Occipital lobe (tissue), 2 donors: ENCODE measurements around the gene ABHD18. TPM values are rescaled to one million over a fixed set of nuclear protein-coding genes. Genes with fewer than 3 reads are reported as not detected.
"Not testable (repeated sequence)": the region's sequence is repeated elsewhere in the genome, so short reads cannot be mapped to it uniquely, and the experiment has no call there.

Experiments
- DNase-seq: peaks from one replicate; lab custom pipeline; 2025; lab: John Stamatoyannopoulos, UW
- total RNA-seq: library from RNA; depleted of rRNA; stranded (reverse); fragments of >200 nt; gene quantifications from one replicate; pipeline ENCODE4 v1.2.3, GENCODE V29; 2014

ABHD18 gene
- total RNA-seq, result 24.3 TPM

DNA sequence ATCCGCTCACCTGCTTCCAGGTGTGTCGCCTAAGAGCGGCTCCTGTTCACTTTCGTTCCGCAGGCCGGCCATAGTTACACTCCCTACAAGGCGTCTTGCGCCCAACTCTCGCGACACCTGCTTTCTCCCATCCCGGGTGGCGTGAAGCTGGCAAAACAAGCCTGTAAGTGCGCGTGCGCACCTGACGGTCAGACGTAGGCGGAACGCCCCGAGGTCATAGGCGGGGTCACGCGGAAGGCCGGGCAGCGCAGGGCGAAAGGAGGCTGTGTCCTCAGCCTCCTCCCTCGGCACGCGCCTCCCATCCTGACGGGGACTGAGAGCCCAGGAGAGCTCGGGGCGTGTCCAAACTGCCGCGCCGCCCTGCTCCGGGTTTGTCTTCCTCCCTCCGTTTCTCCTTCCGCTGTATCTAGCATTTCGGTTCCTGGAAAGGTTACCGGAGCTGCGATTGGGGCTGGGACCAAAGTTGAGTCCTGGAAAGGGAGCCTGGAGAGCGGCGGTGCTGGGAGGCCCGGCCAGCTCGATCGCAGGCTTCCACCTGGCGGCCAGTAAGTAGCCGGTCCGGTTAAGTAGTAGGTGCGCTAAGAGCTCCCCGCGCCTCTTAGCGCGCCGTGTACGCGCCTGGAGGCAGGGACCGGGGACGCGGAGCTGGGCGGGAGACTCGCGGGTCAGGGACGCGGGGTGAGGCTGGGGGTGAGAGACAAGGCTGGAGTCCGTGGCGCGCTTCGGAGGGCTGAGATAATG lies at the start of gene ABHD18, which contains the start of gene MFSD8:
Gene ABHD18 (plus strand): TSS at position 345 of the 741 bp plus-strand sequence. CDS start 17,550 bp downstream, outside the sequence.
Gene MFSD8 (minus strand): TSS at position 112 of the 741 bp plus-strand sequence. CDS start 40 bp downstream, at position 72.
- DNase-seq, result peak; percentile 93

DNA sequence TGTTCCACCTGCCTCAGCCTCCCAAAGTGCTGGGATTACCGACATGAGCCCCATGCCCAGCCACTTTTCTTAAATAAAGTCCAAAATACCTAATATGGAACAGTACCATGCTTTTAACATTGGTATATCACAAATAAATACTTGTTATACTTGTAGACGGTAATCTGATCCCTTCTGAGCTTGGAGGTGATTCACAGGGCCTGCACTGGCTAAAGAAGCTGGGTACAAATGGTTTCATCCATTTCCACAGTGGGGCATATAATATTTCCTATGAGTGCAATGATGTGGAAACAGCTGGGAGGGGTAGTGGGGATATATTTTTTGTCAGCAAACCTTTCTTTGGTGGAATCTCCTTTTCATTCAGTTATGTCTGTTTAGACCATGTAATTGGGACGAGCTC lies 48.7 kb upstream of the ABHD18 start:
- DNase-seq, result no peak

DNA sequence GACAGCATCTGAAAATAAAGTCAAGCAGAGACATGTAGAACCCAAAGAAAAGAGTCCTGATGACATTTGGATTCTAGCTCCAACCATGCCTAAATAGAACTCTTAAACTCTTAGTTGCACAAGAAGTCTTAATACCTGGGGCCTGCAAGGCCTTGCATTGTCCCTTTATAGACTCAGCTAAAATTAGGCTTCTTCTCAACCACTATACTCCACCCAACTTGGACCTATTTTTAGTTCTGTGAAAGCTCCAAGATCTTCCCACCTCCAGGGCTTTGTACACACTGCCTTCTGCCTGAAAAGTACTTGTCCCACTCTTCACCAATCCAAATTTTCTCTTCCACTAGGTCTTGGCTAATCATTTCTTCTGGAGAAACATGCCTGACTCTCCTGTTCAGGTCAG lies 48.1 kb upstream of the ABHD18 start:
- no peak for DNase-seq

DNA sequence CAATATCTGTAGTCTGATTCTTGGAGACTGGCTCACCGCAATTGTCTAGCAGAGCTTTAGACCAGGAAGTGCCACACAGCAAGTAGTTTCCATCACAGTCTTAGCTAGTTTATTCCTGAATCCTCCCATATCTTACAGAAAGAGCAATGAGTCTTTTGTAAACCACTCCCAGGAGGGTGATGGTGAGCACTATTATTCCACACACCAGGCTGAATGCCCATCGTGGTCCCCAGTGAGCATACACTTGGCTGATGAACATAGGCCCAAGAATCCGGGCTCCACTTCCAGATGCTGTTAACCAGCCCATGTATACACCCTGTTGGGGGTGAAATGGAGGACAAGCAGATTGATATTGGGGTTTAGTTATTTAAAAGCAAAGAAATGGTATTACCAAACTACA lies 44.7 kb upstream of the ABHD18 start:
- DNase-seq, result no peak

DNA sequence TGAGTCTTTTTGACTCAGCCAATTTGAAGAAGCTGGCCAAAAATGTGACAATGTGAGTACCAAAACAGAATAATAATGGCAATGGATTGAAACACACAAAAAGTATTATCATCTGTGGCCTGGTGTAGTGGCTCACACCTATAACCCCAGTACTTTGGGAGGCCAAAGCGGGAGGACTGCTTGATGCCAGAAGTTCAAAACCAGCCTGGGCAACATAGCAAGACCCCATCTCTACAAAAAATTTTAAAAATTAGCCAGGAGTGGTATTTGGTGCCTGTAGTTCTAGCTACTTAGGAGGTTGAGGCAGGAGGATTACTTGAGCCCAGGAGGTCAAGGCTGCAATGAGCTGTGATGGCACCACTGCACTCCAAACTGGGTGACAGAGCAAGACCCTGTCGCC lies 43.0 kb upstream of the ABHD18 start:
- no peak for DNase-seq

DNA sequence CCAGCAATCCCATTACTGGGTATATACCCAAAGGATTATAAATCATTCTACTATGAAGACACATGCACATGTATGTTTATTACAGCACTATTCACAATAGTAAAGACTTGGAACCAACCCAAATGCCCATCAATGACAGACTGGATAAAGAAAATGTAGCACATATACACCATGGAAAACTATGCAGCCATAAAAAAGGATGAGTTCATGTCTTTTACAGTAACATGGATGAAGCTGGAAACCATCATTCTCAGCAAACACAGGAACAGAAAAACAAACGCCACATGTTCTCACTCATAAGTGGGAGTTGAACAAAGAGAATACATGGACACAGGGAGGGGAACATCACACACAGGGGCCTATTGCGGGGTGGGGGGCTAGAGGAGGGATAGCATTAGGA lies 39.5 kb upstream of the ABHD18 start:
- DNase-seq, result not testable (repeated sequence)

DNA sequence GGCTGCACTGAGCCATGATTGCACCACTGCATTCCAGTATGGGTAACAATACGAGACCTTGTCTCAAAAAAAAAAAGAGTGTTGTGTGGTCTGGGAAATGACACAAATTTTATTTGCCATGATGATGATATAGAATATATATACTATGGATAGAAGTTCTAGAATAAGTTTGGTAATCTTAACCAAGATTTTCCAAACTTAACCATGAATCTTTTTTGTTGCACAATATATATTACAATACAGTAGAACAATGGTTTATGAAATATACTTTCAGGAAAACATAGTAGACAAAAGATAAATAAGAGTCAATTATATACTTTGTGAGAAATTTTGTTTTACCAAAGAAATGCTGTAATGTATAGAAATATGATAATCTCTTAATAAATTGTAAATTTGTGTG lies 35.0 kb upstream of the ABHD18 start:
- no peak for DNase-seq

DNA sequence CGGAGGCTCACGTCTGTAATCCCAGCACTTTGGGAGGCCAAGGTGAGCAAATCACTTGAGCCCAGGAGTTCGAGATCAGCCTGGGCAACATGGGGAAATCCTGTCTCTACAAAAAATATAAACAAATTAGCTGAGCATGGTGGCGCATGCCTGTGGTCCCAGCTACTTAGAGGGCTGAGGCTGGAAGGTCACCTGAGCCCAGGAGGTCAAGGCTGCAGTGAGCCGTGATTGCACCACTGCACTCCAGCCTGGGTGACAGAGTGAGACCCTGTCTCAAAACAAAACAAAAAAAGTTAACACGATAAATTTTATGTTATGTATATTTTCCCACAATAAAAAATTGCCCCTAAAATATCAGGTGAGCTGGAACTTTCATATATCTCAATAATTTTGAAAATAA lies 33.4 kb upstream of the ABHD18 start:
- not testable (repeated sequence) for DNase-seq

DNA sequence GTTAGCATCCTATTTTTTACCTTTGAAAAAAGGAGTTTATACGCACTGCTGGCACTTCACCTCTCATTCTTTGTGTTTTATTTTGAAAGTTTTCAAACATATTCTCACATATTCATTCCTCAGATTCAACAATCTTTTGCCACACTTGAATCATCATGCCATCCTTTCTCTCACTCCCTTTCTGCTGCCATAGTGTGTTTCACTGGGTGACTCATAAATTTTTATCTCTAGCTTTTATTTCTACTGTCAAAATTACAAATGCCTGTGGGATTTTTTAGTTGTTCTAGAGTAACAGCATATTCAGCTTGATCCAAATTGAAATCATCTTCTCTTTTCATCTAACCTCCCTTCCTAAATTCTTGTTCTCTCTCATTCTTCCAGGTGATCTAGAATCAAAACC lies 28.2 kb upstream of the ABHD18 start:
- DNase-seq, result no peak

DNA sequence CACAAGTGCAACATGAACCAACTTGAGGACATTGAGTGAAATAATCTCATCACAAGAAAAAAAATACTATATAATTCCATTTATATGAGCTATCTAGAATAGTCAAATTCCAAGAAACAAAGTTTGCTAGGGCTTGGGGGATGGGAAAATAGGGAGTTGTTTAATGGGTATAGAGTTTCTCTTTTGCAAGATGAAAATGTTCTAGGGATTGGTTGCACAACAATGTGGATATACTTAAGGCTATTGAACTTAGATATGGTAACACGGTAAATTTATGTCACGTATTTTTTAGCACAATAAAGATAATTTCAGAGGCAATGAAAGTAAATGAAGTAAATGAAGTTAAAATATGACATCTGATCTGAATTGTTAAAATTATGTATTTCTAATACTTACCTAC lies 8.1 kb upstream of the ABHD18 start:
- DNase-seq, result no peak

DNA sequence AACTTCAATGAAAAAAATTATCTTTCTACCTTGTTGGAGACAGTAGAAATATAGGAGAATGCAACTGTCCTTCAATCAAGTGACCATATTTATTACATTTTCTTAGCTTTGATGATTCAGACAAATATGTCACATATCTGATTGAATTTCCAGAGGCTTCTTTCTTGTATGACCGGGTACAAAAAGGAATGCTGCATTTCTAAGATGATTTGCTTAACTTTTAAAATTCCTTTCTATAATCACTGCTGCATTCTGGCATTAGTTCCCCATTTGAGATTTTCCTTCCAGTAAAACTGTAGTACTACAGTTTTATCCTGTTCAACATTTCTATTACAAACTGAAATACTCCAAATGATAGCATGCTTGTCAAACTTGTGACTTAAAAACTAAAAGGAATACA lies 5.4 kb upstream of the ABHD18 start:
- DNase-seq, result no peak

DNA sequence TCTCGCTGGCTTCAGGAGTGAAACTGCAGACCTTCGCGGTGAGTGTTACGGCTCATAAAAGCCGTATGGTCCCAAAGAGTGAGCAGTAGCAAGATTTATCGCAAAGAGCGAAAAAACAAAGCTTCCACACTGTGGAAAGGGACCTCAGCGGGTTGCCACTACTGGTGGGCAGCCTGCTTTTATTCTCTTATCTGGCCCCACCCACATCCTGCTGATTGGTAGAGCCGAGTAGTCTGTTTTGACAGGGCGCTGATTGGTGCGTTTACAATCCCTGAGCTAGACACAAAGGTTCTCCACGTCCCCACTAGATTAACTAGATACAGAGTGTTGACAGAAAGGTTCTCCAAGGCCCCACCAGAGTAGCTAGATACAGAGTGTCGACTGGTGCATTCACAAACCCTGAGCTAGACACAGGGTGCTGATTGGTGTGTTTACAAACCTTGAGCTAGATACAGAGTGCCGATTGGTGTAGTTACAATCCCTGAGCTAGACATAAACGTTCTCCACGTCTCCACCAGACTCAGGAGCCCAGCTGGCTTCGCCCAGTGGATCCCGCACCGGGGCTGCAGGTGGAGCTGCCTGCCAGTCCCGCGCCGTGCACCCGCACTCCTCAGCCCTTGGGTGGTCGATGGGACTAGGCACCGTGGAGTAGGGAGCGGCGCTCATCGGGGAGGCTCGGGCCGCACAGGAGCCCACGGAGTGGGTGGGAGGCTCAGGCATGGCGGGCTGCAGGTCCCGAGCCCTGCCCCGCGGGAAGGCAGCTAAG lies 1.4 kb upstream of the ABHD18 start:
- not testable (repeated sequence) for DNase-seq

DNA sequence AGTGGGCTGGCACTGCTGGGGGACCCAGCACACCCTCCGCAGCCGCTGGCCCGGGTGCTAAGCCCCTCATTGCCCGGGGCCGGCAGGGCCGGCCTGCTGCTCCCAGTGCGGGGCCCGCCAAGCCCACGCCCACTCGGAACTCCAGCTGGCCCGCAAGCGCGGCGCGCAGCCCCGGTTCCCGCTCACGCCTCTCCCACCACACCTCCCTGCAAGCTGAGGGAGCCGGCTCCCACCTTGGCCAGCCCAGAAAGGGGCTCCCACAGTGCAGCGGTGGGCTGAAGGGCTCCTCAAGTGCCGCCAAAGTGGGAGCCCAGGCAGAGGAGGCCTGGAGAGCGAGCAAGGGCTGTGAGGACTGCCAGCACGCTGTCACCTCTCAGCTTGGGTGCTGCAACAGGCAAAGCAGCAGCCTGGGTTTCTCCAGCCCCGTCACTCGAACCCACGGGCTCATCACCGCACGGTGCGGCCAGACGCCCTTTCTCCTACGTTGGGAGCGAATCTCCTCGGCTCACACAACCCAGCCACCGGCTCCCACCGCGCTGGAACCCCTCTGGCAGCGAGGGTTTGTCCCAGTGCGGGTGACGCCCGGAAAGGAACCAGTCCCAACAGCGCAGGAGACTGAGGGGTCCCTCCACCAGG lies 662 bp upstream of the ABHD18 start:
- DNase-seq, result not testable (repeated sequence)

DNA sequence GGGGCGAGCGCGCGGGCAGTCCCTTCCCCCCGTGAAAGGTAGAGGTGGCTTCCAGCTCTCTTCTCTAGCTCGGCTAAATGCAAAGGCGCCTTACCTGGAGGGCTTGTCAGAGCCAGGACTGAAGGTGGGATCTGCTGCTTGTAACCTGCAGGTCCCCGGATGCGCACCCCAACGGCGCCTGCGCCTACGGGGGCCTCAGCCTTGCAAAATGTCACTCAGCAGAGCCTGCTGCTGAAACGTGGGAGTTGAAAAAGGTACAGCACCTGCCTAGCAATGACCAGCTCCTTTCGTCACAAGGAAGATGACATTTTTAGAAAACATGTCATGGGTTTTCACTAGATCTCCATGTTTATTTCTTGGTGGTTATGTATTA lies 583 bp downstream of the ABHD18 start:
- DNase-seq, result peak; percentile 56

DNA sequence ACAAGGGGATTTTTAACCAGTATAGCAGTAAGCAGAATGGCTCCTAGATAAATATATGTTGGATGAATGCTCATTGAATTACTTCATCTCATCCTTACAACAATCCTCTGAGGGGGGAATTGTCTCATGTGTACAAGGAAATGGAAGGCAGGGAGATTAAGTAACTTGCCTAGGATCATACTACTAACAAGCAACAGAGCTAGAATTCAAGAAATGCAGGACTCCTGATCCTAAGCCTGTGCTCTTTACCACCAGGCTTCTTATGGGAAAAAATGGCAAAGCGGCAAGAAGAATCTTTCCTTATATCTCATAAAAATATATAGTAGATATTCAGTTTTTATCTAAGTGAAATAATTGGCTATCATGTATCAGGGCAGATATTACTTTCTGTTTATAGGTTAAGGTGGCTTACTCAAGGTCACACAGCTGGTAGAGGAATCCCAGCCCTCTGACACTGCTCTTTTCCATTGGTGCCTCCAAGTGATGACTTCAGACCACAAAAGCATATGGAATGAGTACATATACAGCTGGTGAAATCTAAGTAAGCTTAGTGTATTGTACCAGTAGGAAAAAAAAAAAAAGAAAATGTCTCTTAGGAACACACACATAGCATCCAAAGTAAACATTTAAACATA lies 2.1 kb downstream of the ABHD18 start:
- no peak for DNase-seq

DNA sequence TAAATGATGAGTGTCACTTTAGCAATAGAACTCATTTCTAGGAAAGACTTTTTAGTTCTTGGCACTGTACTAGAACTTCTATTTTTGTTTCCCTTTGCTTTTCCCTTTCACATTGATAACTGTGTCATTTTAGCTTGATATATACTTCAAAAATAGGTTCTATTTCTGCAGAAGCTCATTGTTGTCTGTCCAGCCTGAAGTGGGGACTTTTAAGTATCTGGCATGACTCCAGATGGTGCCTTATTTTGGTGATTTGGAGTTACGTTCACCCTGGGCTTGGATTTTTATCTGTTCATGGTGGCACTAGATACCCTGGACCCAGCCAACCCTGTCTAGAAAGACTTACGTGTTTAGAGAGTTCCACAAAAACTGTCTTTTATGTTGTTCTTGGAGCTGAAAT lies 3.4 kb downstream of the ABHD18 start:
- no peak for DNase-seq

DNA sequence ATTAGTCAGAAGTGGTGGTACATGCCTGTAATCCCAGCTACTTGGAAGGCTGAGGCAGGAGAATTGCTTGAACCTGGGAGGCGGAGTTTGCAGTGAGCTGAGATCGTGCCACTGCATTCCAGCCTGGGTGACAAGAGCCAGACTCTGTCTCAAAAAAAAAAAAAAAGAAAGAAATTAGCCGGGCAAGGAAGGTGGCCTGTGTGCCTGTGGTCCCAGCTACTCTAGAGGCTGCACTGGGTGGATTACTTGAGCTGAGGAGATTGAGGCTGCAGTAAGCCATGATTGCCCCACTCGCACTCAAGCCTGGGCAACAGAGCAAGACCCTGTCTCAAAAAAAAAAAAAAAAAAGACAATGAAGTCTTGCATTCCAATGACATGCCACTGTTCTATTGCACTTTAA lies 5.7 kb downstream of the ABHD18 start:
- not testable (repeated sequence) for DNase-seq

DNA sequence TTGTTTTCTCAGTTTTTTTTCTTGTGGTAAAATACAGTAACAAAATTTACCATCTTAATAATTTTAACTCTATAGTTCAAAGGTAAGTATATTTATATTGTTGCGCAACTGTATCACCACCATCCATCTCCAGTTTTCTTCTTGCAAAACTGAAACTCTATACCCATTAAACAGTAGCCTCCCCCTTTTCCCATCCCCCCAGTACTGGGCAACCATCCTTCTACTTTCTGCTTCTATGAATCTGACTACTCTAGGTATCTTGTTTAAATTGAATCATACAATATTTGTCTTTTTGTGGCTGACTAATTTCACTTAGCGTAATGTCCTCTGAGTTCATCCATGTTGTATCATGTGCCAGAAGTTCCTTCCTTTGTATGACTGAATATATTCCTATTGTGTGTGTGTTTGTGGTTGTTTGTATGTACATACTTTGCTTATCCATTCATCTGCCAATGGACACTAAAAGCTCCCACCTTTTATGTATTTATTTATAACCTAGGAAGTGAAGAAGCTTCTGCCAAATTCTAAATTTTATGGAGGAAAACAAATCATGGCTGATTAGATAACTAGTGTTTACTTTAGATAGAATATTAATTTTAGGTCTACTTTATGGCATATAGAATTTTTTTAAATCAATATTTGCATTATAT lies 10.0 kb downstream of the ABHD18 start:
- no peak for DNase-seq

DNA sequence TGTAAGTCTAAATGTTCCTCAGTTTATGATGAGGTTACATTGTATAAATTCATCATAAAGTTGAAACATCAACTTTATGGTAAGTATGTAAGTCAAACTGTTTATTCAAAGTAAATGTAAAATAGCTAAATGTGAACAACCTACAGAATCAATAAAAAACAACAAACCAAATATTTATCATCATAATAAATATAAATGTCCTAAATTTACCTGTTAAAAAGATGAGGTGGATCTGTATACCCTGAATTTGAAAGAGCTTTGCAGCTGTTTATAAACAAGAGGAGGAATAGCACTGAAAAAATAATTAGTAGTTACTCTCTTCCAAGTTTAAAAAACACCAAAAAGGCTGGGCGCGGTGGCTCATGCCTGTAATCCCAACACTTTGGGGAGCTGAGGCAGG lies 13.7 kb downstream of the ABHD18 start:
- DNase-seq, result no peak

DNA sequence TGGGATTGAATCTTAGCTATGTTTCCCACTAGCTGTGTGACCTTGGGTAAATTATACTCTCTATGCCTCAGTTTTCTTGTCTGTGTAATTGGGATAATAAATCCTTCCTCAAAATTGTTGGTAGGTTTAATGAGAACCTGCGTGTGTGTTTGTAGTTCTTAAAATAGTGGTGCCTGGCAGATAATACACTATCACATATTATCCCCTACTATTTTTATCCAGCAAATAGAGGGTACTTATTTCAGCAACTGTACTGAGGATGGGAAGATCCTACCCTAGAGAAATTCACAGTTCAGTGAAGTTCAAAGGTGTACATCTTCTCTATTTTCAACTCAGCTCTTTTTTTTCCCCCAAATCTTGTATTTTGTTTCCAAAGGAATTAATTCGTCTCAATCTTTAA lies 17.2 kb downstream of the ABHD18 start:
- DNase-seq, result no peak

DNA sequence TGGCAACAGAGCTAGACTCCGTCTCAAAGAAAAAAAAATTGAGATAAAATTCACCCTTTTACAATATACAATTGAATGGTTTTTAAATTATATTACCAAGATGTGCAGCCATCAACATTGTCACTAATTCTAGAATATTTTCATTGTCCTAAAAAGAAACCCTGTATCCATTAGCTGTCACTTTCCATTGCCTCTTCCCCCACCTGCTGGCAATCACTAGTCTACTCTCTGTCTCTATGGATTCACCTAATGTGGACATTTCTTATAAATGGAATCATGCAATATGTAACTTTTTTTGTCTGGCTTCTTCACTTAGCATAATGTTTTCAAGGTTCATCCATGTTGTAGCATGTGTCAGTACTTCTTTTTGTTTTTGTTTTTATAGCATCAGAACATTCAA lies 20.8 kb downstream of the ABHD18 start:
- no peak for DNase-seq
